ENCODE data around the gene EP300. TPM values are rescaled to one million over a fixed set of nuclear protein-coding genes. Genes with fewer than 3 reads are reported as not detected.

Gene EP300
- 56.4 and 74.4 TPM in 2 replicates for total RNA-seq

GRCh38 chr22:41092023-41092817 is at the start of gene EP300:
Gene EP300, plus strand, starts transcription at chr22:41092592. Its CDS starts 413 bp downstream, at chr22:41093005.

DNA sequence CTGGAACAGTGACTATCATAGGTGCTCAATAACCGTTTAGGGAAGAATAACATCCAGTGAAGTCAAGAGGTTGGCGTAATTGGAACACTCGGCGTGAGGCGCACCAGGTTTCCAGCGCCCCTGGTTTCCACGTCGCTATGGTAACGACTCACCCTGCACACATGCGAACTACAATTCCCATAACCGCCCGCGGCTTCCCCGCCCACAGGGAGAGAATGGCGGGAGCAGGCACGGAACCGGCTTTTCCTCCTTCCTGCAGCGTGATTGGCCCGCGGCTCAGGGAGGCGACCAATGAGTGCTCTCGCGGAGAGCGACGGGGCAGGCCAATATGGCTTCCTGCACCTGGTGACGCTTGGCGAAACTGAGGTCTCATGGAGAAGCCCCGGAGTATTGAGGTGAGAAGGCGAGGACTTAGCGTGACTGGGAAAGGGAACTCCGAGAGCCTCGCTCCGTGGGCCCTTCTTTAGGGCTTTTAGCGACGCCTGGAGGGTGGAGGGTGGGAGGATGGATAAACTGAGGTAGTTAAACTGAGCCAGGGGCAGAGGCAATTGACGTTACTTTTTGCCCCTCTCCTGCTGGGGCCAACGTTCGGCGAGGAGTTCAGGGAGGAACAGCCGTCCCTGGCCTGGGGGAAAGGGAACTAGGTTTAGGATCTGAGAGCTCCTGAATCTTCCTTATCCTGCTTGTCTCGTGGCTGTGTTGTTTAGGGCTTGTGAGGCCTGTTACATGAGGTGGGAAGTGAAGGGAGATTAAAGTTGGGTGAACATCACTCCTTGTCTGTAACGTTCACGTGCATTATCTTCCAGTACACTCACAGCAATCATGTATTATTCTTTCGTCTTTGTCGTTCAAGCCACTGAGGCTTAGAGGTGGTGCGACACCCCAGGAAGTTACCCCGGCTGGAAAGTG is 112.9 kb downstream of the EP300 start, which contains the start of gene L3MBTL2:
Gene L3MBTL2 (plus strand): TSS at position 321 of the 909 bp plus-strand sequence. CDS start 51 bp downstream, at position 372.

Small RNA genes within 50 kb of the gene (small RNA-seq; reads per million reads assigned to genes)
- gene RF00019 (not detected), gene RNU6-375P (not detected)

Other genes with a start within 250 kb of the EP300 start
- 210 and 218 TPM in 2 replicates for gene ST13, start 236.0 kb upstream of the EP300 start, total RNA-seq
- gene XPNPEP3, start 235.4 kb upstream of the EP300 start, total RNA-seq: 15.3 and 16.0 TPM in 2 replicates
- 0.11 TPM in 1 of 2 replicates, not detected in the other for gene DNAJB7, start 230.5 kb upstream of the EP300 start, total RNA-seq
- 44.6 and 46.4 TPM in 2 replicates for gene RBX1, start 141.2 kb upstream of the EP300 start, total RNA-seq
- gene L3MBTL2, start 112.7 kb downstream of the EP300 start, total RNA-seq: 18.8 and 20.4 TPM in 2 replicates
- 0.78 and 1.5 TPM in 2 replicates for gene CHADL, start 148.3 kb downstream of the EP300 start, total RNA-seq
- 41.6 and 57.7 TPM in 2 replicates for gene RANGAP1, start 193.6 kb downstream of the EP300 start, total RNA-seq
- gene ZC3H7B, start 208.9 kb downstream of the EP300 start, total RNA-seq: 48.1 and 52.4 TPM in 2 replicates

All from articular chondrocyte of knee joint (primary cell).